ENCODE measurements around the gene PAAF1. TPM values are rescaled to one million over a fixed set of nuclear protein-coding genes. Genes with fewer than 3 reads are reported as not detected.
"Not testable (repeated sequence)": the region's sequence is repeated elsewhere in the genome, so short reads cannot be mapped to it uniquely, and the experiment has no call there.

Gene PAAF1
- total and polyA plus RNA-seq, 11 donors, result 3.9 to 18.4 (median 11.4) TPM

GRCh38 chr11:73878771-73879170 is 2.0 kb downstream of the PAAF1 start:
- Histone ChIP-seq H3K27ac (no peak overlapping the region), H3K9me3 (no peaks in the 10 kb centered on the region), H3K4me3 (no peak overlapping the region), H3K36me3 (peaks cover 0 to 25% (median 12%) of the 10 kb centered on the region in 9 donors), H3K27me3 (no peaks in the 10 kb centered on the region), H3K4me1 (peaks cover 0 to 29% (median 19%) of the 10 kb centered on the region in 12 donors)
- TF ChIP-seq POLR2A (IDR thresholded peaks at IDR 0.05), result no peak
- no peak for TF ChIP-seq CTCF (IDR thresholded peaks at IDR 0.05)
- no peak for DNase-seq
- no peak for ATAC-seq
- intact Hi-C loops (cut with DNase I), result loop anchor here in 3 of 10 donors (5.0 to 10.0 kb wide), 2 partner anchors 91 to 94 kb away; partner anchors contain the start of gene MRPL48 (in 3 of the 3)
- WGBS, 4 donors, result 75 to 83% (median 79%) methylated on average over 1 of the region's 1 CpG

- 63 to 87% (median 80%) methylated on average over 10 of the region's 10 CpGs for WGBS, 4 donors
These were observed 3.6 kb downstream of the PAAF1 start for GRCh38 chr11:73880449-73880848.

GRCh38 chr11:73883856-73884255 is 7.1 kb downstream of the PAAF1 start:
- H3K9me3 ChIP-seq, result no peaks in the 10 kb centered on the region
- H3K36me3 ChIP-seq, result peaks cover 0 to 42% (median 24%) of the 10 kb centered on the region in 9 donors
- 92 to 99% (median 95%) methylated on average over 2 of the region's 2 CpGs for WGBS, 4 donors
- no peak overlapping the region for H3K27ac ChIP-seq
- no peak for DNase-seq
- H3K4me3 ChIP-seq, result no peak overlapping the region
- no peaks in the 10 kb centered on the region for H3K27me3 ChIP-seq
- TF ChIP-seq CTCF (IDR thresholded peaks at IDR 0.05), result no peak
- TF ChIP-seq POLR2A (IDR thresholded peaks at IDR 0.05), result no peak
- no peak for ATAC-seq
- intact Hi-C loops (cut with DNase I), result no loop called here
- H3K4me1 ChIP-seq, result no peaks in the 10 kb centered on the region

More at GRCh38 chr11:73880449-73880848, 3.6 kb downstream of the PAAF1 start:
- DNase-seq; ATAC-seq; H3K27me3 ChIP-seq; H3K27ac ChIP-seq; H3K9me3 ChIP-seq; H3K4me3 ChIP-seq; intact Hi-C loops (cut with DNase I): not testable (repeated sequence)
- Histone ChIP-seq H3K4me1 (peaks cover 0 to 22% (median 15%) of the 10 kb centered on the region in 12 donors), H3K36me3 (peaks cover 0 to 18% (median 13%) of the 10 kb centered on the region in 9 donors)

GRCh38 chr11:73888244-73888643 is 11.4 kb downstream of the PAAF1 start:
- Histone ChIP-seq H3K4me3 (no peak overlapping the region), H3K4me1 (no peaks in the 10 kb centered on the region), H3K9me3 (no peaks in the 10 kb centered on the region), H3K27ac (no peak overlapping the region), H3K36me3 (peaks cover 0 to 81% (median 62%) of the 10 kb centered on the region in 9 donors), H3K27me3 (no peaks in the 10 kb centered on the region)
- intact Hi-C loops (cut with DNase I), result no loop called here
- no peak for ATAC-seq
- WGBS, 4 donors, result 96 to 97% (median 97%) methylated on average over 3 of the region's 3 CpGs
- no peak for DNase-seq
- TF ChIP-seq CTCF (IDR thresholded peaks at IDR 0.05) (no peak), POLR2A (IDR thresholded peaks at IDR 0.05) (no peak)

DNA sequence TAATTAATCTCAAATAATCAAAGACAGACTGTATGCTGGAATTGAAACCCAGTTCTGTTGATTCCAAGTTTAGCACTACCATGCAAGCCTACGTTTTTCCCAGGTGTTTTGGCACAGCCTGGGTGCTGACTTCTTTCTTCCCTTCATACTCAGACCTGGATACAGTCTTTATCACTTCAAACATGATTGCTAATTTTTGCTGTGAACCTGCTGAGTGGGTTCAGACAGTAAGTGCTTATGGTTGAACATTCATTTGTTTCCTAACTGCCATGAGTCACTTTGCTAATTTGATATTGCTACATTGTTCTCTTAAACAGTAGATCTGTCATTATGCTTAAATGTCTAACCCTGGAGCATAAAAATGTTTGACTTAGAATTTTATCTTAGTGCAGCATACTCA is 12.2 kb downstream of the PAAF1 start:
- Histone ChIP-seq H3K4me1 (no peaks in the 10 kb centered on the region), H3K4me3 (no peak overlapping the region), H3K27me3 (no peaks in the 10 kb centered on the region), H3K36me3 (peaks cover 0 to 81% (median 63%) of the 10 kb centered on the region in 9 donors), H3K9me3 (no peaks in the 10 kb centered on the region), H3K27ac (no peak overlapping the region)
- intact Hi-C loops (cut with DNase I), result no loop called here
- DNase-seq, result no peak
- 33 to 41% (median 38%) methylated on average over 1 of the region's 1 CpG for WGBS, 4 donors
- no peak for ATAC-seq
- TF ChIP-seq CTCF (IDR thresholded peaks at IDR 0.05) (no peak), POLR2A (IDR thresholded peaks at IDR 0.05) (no peak)
